Adipocyte (in vitro differentiated cells): ENCODE data around the gene SNX27.
"Not testable (repeated sequence)": the region's sequence is repeated elsewhere in the genome, so short reads cannot be mapped to it uniquely, and the experiment has no call there.

Experiments
- DNase-seq: peaks from one replicate; pipeline ENCODE4 v3.0.0-alpha.2; 2015; ENCODE audit warnings: low read depth
- H3K27me3 ChIP-seq: replicated peaks from 2 replicates; pipeline ENCODE4 v1.7.0; 2013; ENCODE audit warnings: mild to moderate bottlenecking, low read length, moderate library complexity; ENCODE audit not compliant: control insufficient read depth, insufficient read depth
- H3K36me3 ChIP-seq: 2 replicates; pipeline ENCODE4 v1.7.0; 2013; ENCODE audit warnings: low read length, mild to moderate bottlenecking, moderate library complexity; ENCODE audit not compliant: control insufficient read depth, insufficient read depth, severe bottlenecking
- H3K4me1 ChIP-seq: 2 replicates; pipeline ENCODE4 v1.7.0; 2013; ENCODE audit warnings: mild to moderate bottlenecking, low read length, moderate library complexity; ENCODE audit not compliant: control insufficient read depth, insufficient read depth
- H3K4me3 ChIP-seq: 2 replicates; pipeline ENCODE4 v1.7.0; 2013; ENCODE audit warnings: mild to moderate bottlenecking, low read length, moderate library complexity
- H3K9ac ChIP-seq: 2 replicates; pipeline ENCODE4 v1.7.0; 2013; ENCODE audit warnings: mild to moderate bottlenecking, low read length, moderate library complexity
- H3K9me3 ChIP-seq: 2 replicates; pipeline ENCODE4 v1.7.0; 2013; ENCODE audit warnings: mild to moderate bottlenecking, low read length, moderate library complexity; ENCODE audit not compliant: control insufficient read depth

SNX27 gene

DNA sequence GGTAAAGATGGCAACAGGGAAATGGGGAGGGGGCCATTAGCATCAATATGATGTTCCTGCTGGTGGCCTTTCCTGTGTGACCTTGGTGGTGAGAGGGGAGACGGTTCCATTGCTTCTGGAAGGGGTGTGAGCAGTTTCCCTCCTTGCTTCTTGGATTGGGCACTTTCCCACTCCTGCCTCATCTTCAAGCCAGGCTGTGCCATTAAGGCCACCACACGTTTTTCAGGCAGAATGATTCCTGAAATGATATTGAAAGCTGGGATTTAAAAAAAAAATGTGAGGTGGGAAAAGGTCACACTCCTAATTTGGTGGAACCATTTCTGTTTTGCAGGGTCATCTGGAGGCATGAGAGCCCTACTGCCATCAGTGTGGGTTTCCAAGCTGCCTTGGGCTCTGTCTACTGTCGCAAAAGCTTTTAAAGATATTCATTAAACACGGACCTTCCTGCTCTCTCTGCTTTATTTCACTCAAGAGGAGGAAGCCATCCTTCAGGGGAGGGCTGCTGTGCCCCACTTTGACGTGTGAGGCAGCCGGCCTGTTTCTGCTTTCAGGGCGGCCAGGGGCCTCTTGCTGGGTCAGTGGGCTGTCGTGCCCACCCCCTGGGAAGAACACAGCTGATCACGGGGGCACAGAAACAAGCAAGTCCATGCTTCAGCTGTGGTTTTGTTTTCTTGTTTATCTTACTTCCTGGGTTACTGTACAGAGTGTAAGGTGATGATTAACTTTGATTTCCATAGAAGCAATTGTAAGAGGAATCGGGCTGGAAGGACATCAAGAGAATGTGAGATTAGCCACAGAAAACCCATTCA, 117.5 kb downstream of the SNX27 start:
- H3K36me3 ChIP-seq = no peaks in the 10 kb centered on the region
- no peak overlapping the region for H3K4me3 ChIP-seq
- no peaks in the 10 kb centered on the region for H3K4me1 ChIP-seq
- no peak overlapping the region for H3K9ac ChIP-seq
- peaks cover 26% of the 10 kb centered on the region for H3K27me3 ChIP-seq
- no peaks in the 10 kb centered on the region for H3K9me3 ChIP-seq
- DNase-seq = no peak

DNA sequence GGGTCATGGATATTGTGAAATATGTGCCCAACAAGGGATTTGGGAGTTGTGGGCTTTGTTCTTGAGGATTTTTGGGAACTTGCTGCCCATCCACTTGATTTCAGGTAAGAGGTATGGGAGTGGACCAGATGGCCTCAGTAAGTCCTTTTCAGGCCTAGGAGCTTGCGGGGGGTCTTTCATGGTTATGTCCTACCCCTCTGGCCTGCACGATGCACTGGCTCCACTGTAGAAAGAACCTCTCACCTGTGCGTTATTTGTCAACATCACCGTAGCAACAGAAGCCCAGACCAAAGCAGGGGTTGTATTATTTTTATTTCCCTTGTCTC, 118.1 kb downstream of the SNX27 start:
- Histone ChIP-seq H3K4me1 (no peaks in the 10 kb centered on the region), H3K4me3 (no peak overlapping the region), H3K9me3 (no peaks in the 10 kb centered on the region), H3K36me3 (no peaks in the 10 kb centered on the region), H3K9ac (no peak overlapping the region), H3K27me3 (peaks cover 25% of the 10 kb centered on the region)
- no peak for DNase-seq

DNA sequence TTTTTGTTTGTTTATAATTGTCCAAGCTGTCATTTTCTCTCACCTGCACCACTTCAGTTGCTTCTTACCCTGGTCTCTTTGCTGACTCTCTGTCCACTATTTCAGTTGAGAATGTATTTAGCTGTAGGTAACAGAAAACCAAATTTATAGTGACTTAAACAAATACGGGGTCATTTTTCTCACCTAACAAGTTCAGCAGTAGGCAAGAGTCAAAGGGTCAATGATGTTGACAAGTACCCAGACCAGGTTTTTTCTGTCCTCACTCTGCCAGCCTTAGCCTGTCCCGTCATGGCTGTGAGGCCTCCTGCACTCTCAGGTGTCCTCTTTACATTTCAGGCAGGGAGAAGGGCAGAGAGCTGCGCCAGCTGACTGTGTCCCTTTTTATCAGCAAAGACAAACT, 121.3 kb downstream of the SNX27 start:
- Histone ChIP-seq H3K4me3 (no peak overlapping the region), H3K9ac (no peak overlapping the region), H3K9me3 (peaks cover 11% of the 10 kb centered on the region), H3K27me3 (peaks cover 17% of the 10 kb centered on the region), H3K4me1 (no peaks in the 10 kb centered on the region), H3K36me3 (no peaks in the 10 kb centered on the region)
- DNase-seq = no peak

DNA sequence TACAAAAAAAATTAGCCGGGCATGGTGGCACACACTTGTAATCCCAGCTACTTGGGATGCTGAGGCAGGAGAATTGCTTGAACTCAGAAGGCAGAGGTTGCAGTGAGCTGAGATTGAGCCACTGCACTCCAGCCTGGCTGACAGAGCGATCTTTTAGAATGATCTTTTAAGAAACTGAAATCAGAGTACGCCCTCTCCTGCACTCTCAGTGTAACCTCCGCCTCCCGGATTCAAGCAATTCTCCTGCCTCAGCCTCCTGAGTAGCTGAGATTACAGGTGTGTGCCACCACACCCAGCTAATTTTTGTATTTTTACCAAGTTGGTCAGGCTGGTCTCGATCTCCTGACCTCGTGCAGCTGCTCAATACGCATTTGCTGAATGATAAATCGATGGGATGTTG, 122.1 kb downstream of the SNX27 start:
- not testable (repeated sequence) for H3K4me3 ChIP-seq

DNA sequence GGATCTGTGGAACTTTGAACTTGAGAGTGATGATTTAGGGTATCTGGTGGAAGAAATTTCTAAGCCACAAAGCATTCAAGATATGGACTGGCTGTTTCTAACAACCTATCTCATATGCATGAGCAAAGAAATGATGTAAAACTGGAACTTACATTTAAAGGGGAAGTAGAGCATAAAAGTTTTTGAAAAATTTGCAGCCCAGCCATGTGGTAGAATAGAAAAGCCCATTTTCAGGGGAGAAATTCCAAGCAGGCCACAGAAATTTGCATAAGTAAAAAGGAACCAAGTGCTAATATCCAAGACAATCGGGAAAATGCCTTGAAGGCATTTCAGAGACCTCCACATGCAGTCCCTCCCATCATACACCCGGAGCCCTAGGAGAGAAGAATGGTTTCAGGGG, 125.2 kb downstream of the SNX27 start:
- peaks cover 8% of the 10 kb centered on the region for H3K27me3 ChIP-seq
- H3K4me3 ChIP-seq = no peak overlapping the region
- H3K36me3 ChIP-seq = no peaks in the 10 kb centered on the region
- no peak for DNase-seq
- H3K9ac ChIP-seq = no peak overlapping the region
- H3K4me1 ChIP-seq = peaks cover 7% of the 10 kb centered on the region
- peaks cover 11% of the 10 kb centered on the region for H3K9me3 ChIP-seq

More for the DNA sequence above, 122.1 kb downstream of the SNX27 start:
- H3K36me3 ChIP-seq, H3K9ac ChIP-seq, DNase-seq, H3K4me1 ChIP-seq: not testable (repeated sequence)
- peaks cover 11% of the 10 kb centered on the region for H3K9me3 ChIP-seq
- peaks cover 17% of the 10 kb centered on the region for H3K27me3 ChIP-seq

DNA sequence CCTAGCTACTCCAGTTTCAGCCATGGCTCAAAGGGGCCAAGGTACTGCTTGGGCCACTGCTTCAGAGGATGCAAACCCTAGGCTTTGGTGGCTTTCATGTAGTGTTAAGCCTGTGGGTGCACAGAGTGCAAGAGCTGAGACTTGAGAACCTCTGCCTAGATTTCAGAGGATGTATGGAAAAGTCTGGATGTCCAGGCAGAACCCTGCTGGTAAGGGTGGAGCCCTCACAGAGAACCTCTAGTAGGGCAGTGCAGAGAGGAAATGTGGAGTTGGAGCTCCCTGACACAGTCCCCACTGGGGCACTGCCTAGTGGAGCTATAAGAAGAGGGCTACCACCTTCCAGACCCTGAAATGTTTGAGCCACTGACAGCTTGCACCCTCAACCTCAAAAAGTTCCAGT, 125.6 kb downstream of the SNX27 start:
- peaks cover 11% of the 10 kb centered on the region for H3K9me3 ChIP-seq
- H3K4me1 ChIP-seq = peaks cover 7% of the 10 kb centered on the region
- no peaks in the 10 kb centered on the region for H3K36me3 ChIP-seq
- H3K9ac ChIP-seq = no peak overlapping the region
- H3K27me3 ChIP-seq = peaks cover 4% of the 10 kb centered on the region
- H3K4me3 ChIP-seq = no peak overlapping the region
- no peak for DNase-seq

DNA sequence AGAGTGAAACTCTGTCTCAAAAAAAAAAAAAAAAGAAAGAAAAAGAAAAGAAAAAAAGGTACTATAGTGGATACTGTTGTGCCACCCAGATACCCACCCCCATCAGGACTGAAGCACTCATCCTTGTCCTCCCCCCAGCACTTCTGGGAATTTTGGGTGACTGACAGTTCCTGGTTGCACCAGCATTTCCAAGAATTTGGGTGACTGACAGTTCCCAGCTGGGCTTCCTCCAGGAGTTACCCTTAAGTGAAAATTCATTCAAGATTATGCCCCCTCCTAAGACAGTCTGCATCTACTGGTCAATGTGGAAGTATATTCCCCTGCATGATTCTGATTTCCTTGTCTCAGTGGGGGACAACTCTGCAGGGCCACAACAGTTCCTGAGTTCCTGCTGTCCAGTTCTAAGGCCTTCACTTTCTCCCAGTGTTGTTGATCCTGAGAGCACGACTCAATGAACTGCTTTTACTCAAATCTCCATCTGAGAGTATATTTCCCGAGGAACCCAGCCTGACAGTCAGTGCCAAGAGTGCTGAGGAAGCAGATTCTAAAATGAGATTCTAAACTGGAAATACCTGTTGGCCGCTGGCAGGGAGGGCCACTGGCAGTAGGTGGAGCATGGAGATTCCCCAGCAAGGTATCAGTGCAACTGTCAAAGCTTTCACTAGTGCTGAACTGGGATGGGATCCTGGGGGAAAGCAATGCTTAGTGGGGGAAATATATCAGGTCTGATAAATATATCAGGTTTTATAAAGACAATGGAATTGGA, 127.9 kb downstream of the SNX27 start:
- Histone ChIP-seq H3K9me3 (peaks cover 11% of the 10 kb centered on the region), H3K9ac (no peak overlapping the region), H3K36me3 (no peaks in the 10 kb centered on the region), H3K4me1 (peaks cover 7% of the 10 kb centered on the region), H3K27me3 (peaks cover 8% of the 10 kb centered on the region), H3K4me3 (no peak overlapping the region)
- no peak for DNase-seq

DNA sequence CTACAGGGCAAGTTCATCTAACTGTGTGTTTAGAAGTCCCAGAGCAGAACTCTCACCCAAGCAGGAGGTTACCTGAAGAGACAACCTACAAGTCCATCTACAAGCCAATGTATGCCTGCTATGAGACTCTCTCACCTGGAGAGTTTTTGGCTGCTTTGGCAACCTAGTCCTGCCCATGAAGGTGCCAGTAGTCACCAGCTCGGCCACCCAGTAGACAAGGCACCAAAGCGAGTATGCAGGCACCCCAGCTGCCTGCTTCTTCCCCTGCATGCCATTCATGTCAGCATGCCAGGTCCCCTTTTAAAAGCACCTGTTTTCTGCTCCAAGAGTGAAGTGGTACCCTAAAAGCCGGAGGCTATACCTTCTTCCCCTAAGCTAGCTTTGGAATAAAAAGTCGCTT, 129.7 kb downstream of the SNX27 start:
- no peaks in the 10 kb centered on the region for H3K36me3 ChIP-seq
- H3K4me3 ChIP-seq = no peak overlapping the region
- H3K9me3 ChIP-seq = peaks cover 11% of the 10 kb centered on the region
- peaks cover 8% of the 10 kb centered on the region for H3K27me3 ChIP-seq
- no peak overlapping the region for H3K9ac ChIP-seq
- H3K4me1 ChIP-seq = peaks cover 7% of the 10 kb centered on the region
- no peak for DNase-seq
